CD4-positive, alpha-beta T cell treated with Interleukin-2 at 100 ng/mL for 4 hours (primary cell): Measurements from ENCODE around the gene ANKS1B.

Experiments
- DNase-seq: peaks from one replicate; pipeline ENCODE4 v3.0.0-alpha.2; 2020; ENCODE audit warnings: low spot score

Gene ANKS1B

GRCh38 chr12:98935847-98936246, 1048.9 kb downstream of the ANKS1B start:
- no peak for DNase-seq

GRCh38 chr12:98922871-98923270, 1061.9 kb downstream of the ANKS1B start:
- no peak for DNase-seq

GRCh38 chr12:98918176-98918863, 1066.4 kb downstream of the ANKS1B start:
- DNase-seq, result no peak

GRCh38 chr12:98916106-98916505, 1068.6 kb downstream of the ANKS1B start:
- DNase-seq, result no peak

GRCh38 chr12:98912401-98912974, 1072.2 kb downstream of the ANKS1B start:
- no peak for DNase-seq

GRCh38 chr12:98911396-98911795, 1073.3 kb downstream of the ANKS1B start:
- DNase-seq, result no peak

GRCh38 chr12:98909746-98910145, 1075.0 kb downstream of the ANKS1B start:
- no peak for DNase-seq

GRCh38 chr12:98908866-98909265, 1075.9 kb downstream of the ANKS1B start:
- DNase-seq, result no peak

- no peak for DNase-seq
Measured at GRCh38 chr12:98903875-98904274, 1080.9 kb downstream of the ANKS1B start.

- no peak for DNase-seq
Measured at GRCh38 chr12:98901189-98901588, 1083.5 kb downstream of the ANKS1B start.

- DNase-seq, result no peak
Measured at GRCh38 chr12:98896938-98897337, 1087.8 kb downstream of the ANKS1B start.

GRCh38 chr12:98895086-98895651, 1089.6 kb downstream of the ANKS1B start:
- no peak for DNase-seq

- DNase-seq, result no peak
Measured at GRCh38 chr12:98894412-98895085, 1090.2 kb downstream of the ANKS1B start.

GRCh38 chr12:98893675-98894411, 1090.9 kb downstream of the ANKS1B start:
- no peak for DNase-seq

- no peak for DNase-seq
Measured at GRCh38 chr12:98893126-98893674, 1091.5 kb downstream of the ANKS1B start.

- no peak for DNase-seq
Measured at GRCh38 chr12:98885778-98886177, 1099.0 kb downstream of the ANKS1B start.

- DNase-seq, result no peak
Measured at GRCh38 chr12:98883231-98883630, 1101.5 kb downstream of the ANKS1B start.

GRCh38 chr12:98882526-98882925, 1102.2 kb downstream of the ANKS1B start:
- DNase-seq, result no peak

GRCh38 chr12:98873776-98874175, 1111.0 kb downstream of the ANKS1B start:
- DNase-seq, result no peak

GRCh38 chr12:98870504-98870903, 1114.2 kb downstream of the ANKS1B start:
- no peak for DNase-seq

- DNase-seq, result no peak
Measured at GRCh38 chr12:98869886-98870503, 1114.7 kb downstream of the ANKS1B start.

GRCh38 chr12:98868538-98868937, 1116.2 kb downstream of the ANKS1B start:
- no peak for DNase-seq
